Mesothelial cell of epicardium (in vitro differentiated cells): ENCODE measurements around the gene SUCNR1. TPM values are rescaled to one million over a fixed set of nuclear protein-coding genes. Genes with fewer than 3 reads are reported as not detected.

Source experiments
- DNase-seq, 2 experiments: peaks; one replicate each; pipeline ENCODE4 v3.0.0; 2021; ENCODE audit warnings: low spot score in 2 of 2; ENCODE audit not compliant: unreplicated experiment in 2 of 2
- H3K27ac Mint-ChIP-seq: 2 replicates; pipeline ENCODE4 v1.8.0; 2021; ENCODE audit warnings: mixed read lengths
- H3K27me3 Mint-ChIP-seq: 2 replicates; pipeline ENCODE4 v1.8.0; 2021; ENCODE audit warnings: low read depth, mixed read lengths
- H3K36me3 Mint-ChIP-seq: 2 replicates; pipeline ENCODE4 v1.8.0; 2021; ENCODE audit warnings: mixed read lengths
- H3K4me1 Mint-ChIP-seq: 2 replicates; pipeline ENCODE4 v1.8.0; 2021; ENCODE audit warnings: mixed read lengths
- H3K4me3 Mint-ChIP-seq: 2 replicates; pipeline ENCODE4 v1.8.0; 2021; ENCODE audit warnings: mild to moderate bottlenecking, moderate library complexity, mixed read lengths
- H3K9me3 Mint-ChIP-seq: 2 replicates; pipeline ENCODE4 v1.8.0; 2021; ENCODE audit warnings: mixed read lengths
- total RNA-seq: library from RNA; stranded (reverse); gene quantifications from 3 replicates; pipeline ENCODE4 v1.2.1, GENCODE V29; 2021
- TF ChIP-seq, protein P1 (sequence below): fragments of 200-600 bp; sonication (generic); IDR thresholded peaks from one replicate; pipeline ENCODE4 v1.5.0; 2021; ENCODE audit warnings: antibody characterized with exemption; ENCODE audit not compliant: unreplicated experiment

The SUCNR1 gene
- total RNA-seq, 1 donor from 2014 or later: 0.13 TPM

GRCh38 chr3:151918253-151919029 is 45.0 kb downstream of the SUCNR1 start:
- no peak for DNase-seq
- no peaks in the 10 kb centered on the region for H3K36me3 Mint-ChIP-seq
- no peaks in the 10 kb centered on the region for H3K27me3 Mint-ChIP-seq
- no peak overlapping the region for H3K27ac Mint-ChIP-seq
- peaks cover 14% of the 10 kb centered on the region for H3K4me1 Mint-ChIP-seq
- TF ChIP-seq, protein P1, sequence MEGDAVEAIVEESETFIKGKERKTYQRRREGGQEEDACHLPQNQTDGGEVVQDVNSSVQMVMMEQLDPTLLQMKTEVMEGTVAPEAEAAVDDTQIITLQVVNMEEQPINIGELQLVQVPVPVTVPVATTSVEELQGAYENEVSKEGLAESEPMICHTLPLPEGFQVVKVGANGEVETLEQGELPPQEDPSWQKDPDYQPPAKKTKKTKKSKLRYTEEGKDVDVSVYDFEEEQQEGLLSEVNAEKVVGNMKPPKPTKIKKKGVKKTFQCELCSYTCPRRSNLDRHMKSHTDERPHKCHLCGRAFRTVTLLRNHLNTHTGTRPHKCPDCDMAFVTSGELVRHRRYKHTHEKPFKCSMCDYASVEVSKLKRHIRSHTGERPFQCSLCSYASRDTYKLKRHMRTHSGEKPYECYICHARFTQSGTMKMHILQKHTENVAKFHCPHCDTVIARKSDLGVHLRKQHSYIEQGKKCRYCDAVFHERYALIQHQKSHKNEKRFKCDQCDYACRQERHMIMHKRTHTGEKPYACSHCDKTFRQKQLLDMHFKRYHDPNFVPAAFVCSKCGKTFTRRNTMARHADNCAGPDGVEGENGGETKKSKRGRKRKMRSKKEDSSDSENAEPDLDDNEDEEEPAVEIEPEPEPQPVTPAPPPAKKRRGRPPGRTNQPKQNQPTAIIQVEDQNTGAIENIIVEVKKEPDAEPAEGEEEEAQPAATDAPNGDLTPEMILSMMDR: peak; percentile 44
- peaks cover 11% of the 10 kb centered on the region for H3K9me3 Mint-ChIP-seq
- H3K4me3 Mint-ChIP-seq: no peak overlapping the region

DNA sequence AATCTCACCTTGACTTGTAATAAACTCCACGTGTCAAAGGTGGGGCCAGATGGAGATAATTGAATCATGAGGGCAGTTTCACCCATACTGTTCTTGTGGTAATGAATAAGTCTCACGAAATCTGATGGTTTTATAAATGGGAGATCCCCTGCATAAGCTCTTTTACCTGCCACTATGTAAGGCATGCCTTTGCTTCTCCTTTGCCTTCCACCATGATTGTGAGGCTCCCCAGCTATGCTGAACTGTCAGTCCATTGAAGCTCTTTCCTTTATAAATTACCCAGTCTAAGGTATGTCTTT is 45.5 kb downstream of the SUCNR1 start:
- TF ChIP-seq, protein P1: no peak
- no peaks in the 10 kb centered on the region for H3K36me3 Mint-ChIP-seq
- H3K9me3 Mint-ChIP-seq: peaks cover 11% of the 10 kb centered on the region
- no peaks in the 10 kb centered on the region for H3K27me3 Mint-ChIP-seq
- DNase-seq: no peak
- peaks cover 18% of the 10 kb centered on the region for H3K4me1 Mint-ChIP-seq
- no peak overlapping the region for H3K4me3 Mint-ChIP-seq
- H3K27ac Mint-ChIP-seq: no peak overlapping the region

- DNase-seq: no peak
- no peaks in the 10 kb centered on the region for H3K27me3 Mint-ChIP-seq
- TF ChIP-seq, protein P1: no peak
- no peak overlapping the region for H3K4me3 Mint-ChIP-seq
- peaks cover 11% of the 10 kb centered on the region for H3K9me3 Mint-ChIP-seq
- H3K4me1 Mint-ChIP-seq: peaks cover 23% of the 10 kb centered on the region
- H3K36me3 Mint-ChIP-seq: no peaks in the 10 kb centered on the region
- H3K27ac Mint-ChIP-seq: no peak overlapping the region
Measured at GRCh38 chr3:151919446-151919845, 46.0 kb downstream of the SUCNR1 start.

GRCh38 chr3:151923901-151924300 is 50.5 kb downstream of the SUCNR1 start:
- Mint-ChIP-seq H3K27ac (no peak overlapping the region), H3K4me3 (no peak overlapping the region), H3K36me3 (no peaks in the 10 kb centered on the region)

DNA sequence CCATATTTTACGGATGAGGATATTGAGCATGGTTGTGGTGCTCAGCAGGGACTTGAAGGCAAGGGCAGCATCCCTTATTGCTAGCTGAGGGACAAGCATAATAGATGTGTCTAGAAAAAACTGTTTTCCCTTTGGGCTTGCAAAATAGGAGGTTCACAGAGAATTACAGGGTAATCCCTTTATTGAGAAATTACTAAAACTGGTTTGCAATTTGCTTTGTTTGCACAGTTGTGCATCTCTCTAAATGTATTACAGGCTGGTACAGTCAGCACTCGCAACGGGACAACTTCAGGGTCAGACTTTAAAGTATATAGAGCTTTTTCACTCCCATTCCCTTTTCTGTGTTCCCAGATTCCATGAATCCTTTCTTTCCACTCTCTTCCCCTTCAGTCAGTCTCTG is 51.3 kb downstream of the SUCNR1 start:
- H3K27ac Mint-ChIP-seq: no peak overlapping the region
- no peaks in the 10 kb centered on the region for H3K36me3 Mint-ChIP-seq

More at GRCh38 chr3:151923901-151924300, 50.5 kb downstream of the SUCNR1 start:
- no peak for DNase-seq
- H3K4me1 Mint-ChIP-seq: peaks cover 20% of the 10 kb centered on the region
- no peaks in the 10 kb centered on the region for H3K27me3 Mint-ChIP-seq
- H3K9me3 Mint-ChIP-seq: peaks cover 11% of the 10 kb centered on the region
- TF ChIP-seq, protein P1: no peak

More for the DNA sequence above, 51.3 kb downstream of the SUCNR1 start:
- H3K9me3 Mint-ChIP-seq: peaks cover 11% of the 10 kb centered on the region
- no peaks in the 10 kb centered on the region for H3K27me3 Mint-ChIP-seq
- peaks cover 20% of the 10 kb centered on the region for H3K4me1 Mint-ChIP-seq
- DNase-seq: no peak
- H3K4me3 Mint-ChIP-seq: no peak overlapping the region
- TF ChIP-seq, protein P1: no peak
